SU-DHL-6 (cell line): Measurements from ENCODE around the gene KLHL25.

Source experiments
- EZH2phosphoT487 ChIP-seq: fragments of 200-600 bp; sonication (generic), shearing (Covaris generic); conservative IDR thresholded peaks from 2 replicates; pipeline ENCODE4 v1.6.1; 2018; ENCODE audit warnings: mild to moderate bottlenecking, antibody characterized with exemption, low read length, moderate library complexity, mixed read lengths
- TF ChIP-seq, protein P1 (sequence below): fragments of 200-600 bp; sonication (generic); IDR thresholded peaks from one replicate; pipeline ENCODE4 v1.5.1; 2017; ENCODE audit warnings: antibody characterized with exemption, mild to moderate bottlenecking, low read length, moderate library complexity; ENCODE audit not compliant: insufficient read depth, poor library complexity, severe bottlenecking

- TF ChIP-seq, protein P1, sequence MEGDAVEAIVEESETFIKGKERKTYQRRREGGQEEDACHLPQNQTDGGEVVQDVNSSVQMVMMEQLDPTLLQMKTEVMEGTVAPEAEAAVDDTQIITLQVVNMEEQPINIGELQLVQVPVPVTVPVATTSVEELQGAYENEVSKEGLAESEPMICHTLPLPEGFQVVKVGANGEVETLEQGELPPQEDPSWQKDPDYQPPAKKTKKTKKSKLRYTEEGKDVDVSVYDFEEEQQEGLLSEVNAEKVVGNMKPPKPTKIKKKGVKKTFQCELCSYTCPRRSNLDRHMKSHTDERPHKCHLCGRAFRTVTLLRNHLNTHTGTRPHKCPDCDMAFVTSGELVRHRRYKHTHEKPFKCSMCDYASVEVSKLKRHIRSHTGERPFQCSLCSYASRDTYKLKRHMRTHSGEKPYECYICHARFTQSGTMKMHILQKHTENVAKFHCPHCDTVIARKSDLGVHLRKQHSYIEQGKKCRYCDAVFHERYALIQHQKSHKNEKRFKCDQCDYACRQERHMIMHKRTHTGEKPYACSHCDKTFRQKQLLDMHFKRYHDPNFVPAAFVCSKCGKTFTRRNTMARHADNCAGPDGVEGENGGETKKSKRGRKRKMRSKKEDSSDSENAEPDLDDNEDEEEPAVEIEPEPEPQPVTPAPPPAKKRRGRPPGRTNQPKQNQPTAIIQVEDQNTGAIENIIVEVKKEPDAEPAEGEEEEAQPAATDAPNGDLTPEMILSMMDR, result no peak
- no peak for TF ChIP-seq EZH2phosphoT487
Measured at GRCh38 chr15:85766001-85766831, 28.5 kb downstream of the KLHL25 start.
